PC-3 (cell line): ENCODE data around the gene CREM.

Source experiments
- EZH2phosphoT487 ChIP-seq: fragments of 300-600 bp; sonication (generic); IDR thresholded peaks from 2 replicates; pipeline ENCODE4 v1.6.1; 2018; ENCODE audit warnings: mild to moderate bottlenecking, antibody characterized with exemption, low read length, borderline replicate concordance
- TF ChIP-seq, protein P1 (sequence below): fragments of 300-600 bp; sonication (generic); conservative IDR thresholded peaks from 2 replicates; pipeline ENCODE4 v1.5.1; 2017; ENCODE audit warnings: antibody characterized with exemption, low read depth, mild to moderate bottlenecking, low read length

DNA sequence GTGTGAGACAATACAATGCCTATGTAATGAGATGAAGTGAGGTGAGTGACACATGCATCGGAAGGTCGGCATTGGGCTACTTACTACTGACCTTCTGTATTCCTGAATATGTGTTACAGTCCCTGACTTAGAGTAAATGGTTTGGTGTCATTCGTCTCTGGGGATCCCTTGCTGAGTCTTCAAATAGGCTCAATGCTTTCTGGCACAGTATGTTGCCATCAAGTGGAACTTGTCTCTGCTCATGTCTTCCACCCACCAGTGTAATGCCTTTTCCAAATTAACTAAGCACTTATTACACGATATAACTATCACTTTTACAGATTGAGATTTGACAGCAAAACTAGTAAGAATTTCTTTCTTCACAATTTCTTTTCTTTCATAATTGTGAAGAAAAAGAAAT lies 47.4 kb upstream of the CREM start:
- TF ChIP-seq, protein P1, sequence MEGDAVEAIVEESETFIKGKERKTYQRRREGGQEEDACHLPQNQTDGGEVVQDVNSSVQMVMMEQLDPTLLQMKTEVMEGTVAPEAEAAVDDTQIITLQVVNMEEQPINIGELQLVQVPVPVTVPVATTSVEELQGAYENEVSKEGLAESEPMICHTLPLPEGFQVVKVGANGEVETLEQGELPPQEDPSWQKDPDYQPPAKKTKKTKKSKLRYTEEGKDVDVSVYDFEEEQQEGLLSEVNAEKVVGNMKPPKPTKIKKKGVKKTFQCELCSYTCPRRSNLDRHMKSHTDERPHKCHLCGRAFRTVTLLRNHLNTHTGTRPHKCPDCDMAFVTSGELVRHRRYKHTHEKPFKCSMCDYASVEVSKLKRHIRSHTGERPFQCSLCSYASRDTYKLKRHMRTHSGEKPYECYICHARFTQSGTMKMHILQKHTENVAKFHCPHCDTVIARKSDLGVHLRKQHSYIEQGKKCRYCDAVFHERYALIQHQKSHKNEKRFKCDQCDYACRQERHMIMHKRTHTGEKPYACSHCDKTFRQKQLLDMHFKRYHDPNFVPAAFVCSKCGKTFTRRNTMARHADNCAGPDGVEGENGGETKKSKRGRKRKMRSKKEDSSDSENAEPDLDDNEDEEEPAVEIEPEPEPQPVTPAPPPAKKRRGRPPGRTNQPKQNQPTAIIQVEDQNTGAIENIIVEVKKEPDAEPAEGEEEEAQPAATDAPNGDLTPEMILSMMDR: no peak
- no peak for TF ChIP-seq EZH2phosphoT487
